BLaER1 (cell line): ENCODE data around the gene SRRM5.
"Not testable (repeated sequence)": the region's sequence is repeated elsewhere in the genome, so short reads cannot be mapped to it uniquely, and the experiment has no call there.

Source experiments
- H3K27ac ChIP-seq: shearing (Covaris generic); formaldehyde crosslinking; 2 replicates; pipeline ENCODE4 v1.8.1; 2022
- H3K27me3 ChIP-seq: shearing (Covaris generic); formaldehyde crosslinking; 2 replicates; pipeline ENCODE4 v1.8.1; 2022
- H3K36me3 ChIP-seq: shearing (Covaris generic); formaldehyde crosslinking; 2 replicates; pipeline ENCODE4 v1.8.1; 2022
- H3K4me1 ChIP-seq: shearing (Covaris generic); formaldehyde crosslinking; 2 replicates; pipeline ENCODE4 v1.8.1; 2022
- H3K4me2 ChIP-seq: shearing (Covaris generic); formaldehyde crosslinking; 2 replicates; pipeline ENCODE4 v1.8.1; 2022
- H3K4me3 ChIP-seq: shearing (Covaris generic); formaldehyde crosslinking; 2 replicates; pipeline ENCODE4 v1.8.1; 2022
- H3K9ac ChIP-seq: shearing (Covaris generic); formaldehyde crosslinking; 2 replicates; pipeline ENCODE4 v1.8.1; 2022
- H3K9me3 ChIP-seq: shearing (Covaris generic); formaldehyde crosslinking; 2 replicates; pipeline ENCODE4 v1.8.1; 2022
- H4K20me1 ChIP-seq: shearing (Covaris generic); formaldehyde crosslinking; 2 replicates; pipeline ENCODE4 v1.8.1; 2022
- Cebpa-rat ChIP-seq: shearing (Covaris generic); IDR thresholded peaks from 2 replicates; pipeline ENCODE4 v1.8.1; 2022

Gene SRRM5

GRCh38 chr19:43634872-43635560 lies 23.1 kb downstream of the SRRM5 start:
- H3K4me3 ChIP-seq: peak overlapping the region; percentile 38; the same call in 1 of the 2 replicates
- no peaks in the 10 kb centered on the region for H3K27me3 ChIP-seq
- peak overlapping the region; percentile 79 for H3K27ac ChIP-seq
- H3K4me1 ChIP-seq: peaks cover 53% of the 10 kb centered on the region
- H4K20me1 ChIP-seq: no peaks in the 10 kb centered on the region
- H3K9me3 ChIP-seq: no peaks in the 10 kb centered on the region
- peak overlapping the region; percentile 74 for H3K4me2 ChIP-seq
- peak overlapping the region; percentile 70 for H3K9ac ChIP-seq
- no peak for TF ChIP-seq Cebpa-rat
- 0 out of 2 replicates have a peak, but pooled peaks cover 10% of the 10 kb centered on the region for H3K36me3 ChIP-seq

- Histone ChIP-seq H3K4me3 (peak overlapping the region; percentile 38; the same call in 1 of the 2 replicates), H3K27ac (peak overlapping the region; percentile 79), H3K9ac (peak overlapping the region; percentile 70), H3K4me1 (peaks cover 58% of the 10 kb centered on the region), H3K4me2 (peak overlapping the region; percentile 74)
- not testable (repeated sequence) for H4K20me1 ChIP-seq, H3K9me3 ChIP-seq, H3K36me3 ChIP-seq, H3K27me3 ChIP-seq
These were observed 23.7 kb downstream of the SRRM5 start for GRCh38 chr19:43635561-43635940.

DNA sequence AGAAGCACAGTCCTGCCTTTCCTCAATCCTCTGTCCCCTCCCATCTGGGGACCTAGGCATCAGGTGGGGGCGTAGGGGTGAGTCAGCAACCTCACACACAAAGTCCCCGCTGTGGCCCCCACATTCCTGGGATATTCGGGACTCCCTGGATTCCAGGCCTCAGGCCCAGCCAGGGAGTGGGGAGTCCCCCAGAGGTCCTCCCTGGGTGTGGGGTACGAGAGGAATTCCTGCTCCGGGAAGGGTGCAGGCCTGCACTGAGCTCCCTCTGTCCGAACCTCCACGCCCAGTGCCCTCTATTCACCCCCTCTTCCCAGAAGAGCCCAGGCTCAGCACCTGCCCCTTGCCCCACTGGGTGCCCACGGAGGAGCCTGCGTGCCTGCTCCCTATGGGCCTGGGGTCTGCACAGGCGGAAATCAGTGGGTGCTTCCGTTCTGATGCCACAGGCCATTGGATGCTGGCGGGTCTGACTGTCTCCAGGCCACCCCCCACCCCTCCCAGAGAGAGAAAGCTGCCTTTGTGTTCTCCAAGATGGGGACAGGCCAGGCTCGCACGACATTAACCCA lies 24.3 kb downstream of the SRRM5 start:
- peaks cover 60% of the 10 kb centered on the region for H3K4me1 ChIP-seq
- peak overlapping the region; percentile 68 for H3K27ac ChIP-seq
- TF ChIP-seq Cebpa-rat: no peak
- peaks cover 3% of the 10 kb centered on the region; the same call in 1 of the 2 replicates for H3K27me3 ChIP-seq
- no peaks in the 10 kb centered on the region for H4K20me1 ChIP-seq
- 0 out of 2 replicates have a peak overlapping the region, but pooled peaks have one; percentile 38 for H3K4me3 ChIP-seq
- 0 out of 2 replicates have a peak, but pooled peaks cover 5% of the 10 kb centered on the region for H3K36me3 ChIP-seq
- H3K4me2 ChIP-seq: peak overlapping the region; percentile 74
- peak overlapping the region; percentile 34; the same call in 1 of the 2 replicates for H3K9ac ChIP-seq
- H3K9me3 ChIP-seq: no peaks in the 10 kb centered on the region

GRCh38 chr19:43638214-43638994 lies 26.5 kb downstream of the SRRM5 start:
- Histone ChIP-seq H3K27ac (no peak overlapping the region), H3K9me3 (no peaks in the 10 kb centered on the region), H3K9ac (peak overlapping the region; percentile 92), H3K36me3 (no peaks in the 10 kb centered on the region), H3K4me3 (peak overlapping the region; percentile 85), H4K20me1 (no peaks in the 10 kb centered on the region), H3K27me3 (peaks cover 3% of the 10 kb centered on the region; the same call in 1 of the 2 replicates), H3K4me1 (peaks cover 60% of the 10 kb centered on the region), H3K4me2 (peak overlapping the region; percentile 95)
- no peak for TF ChIP-seq Cebpa-rat

DNA sequence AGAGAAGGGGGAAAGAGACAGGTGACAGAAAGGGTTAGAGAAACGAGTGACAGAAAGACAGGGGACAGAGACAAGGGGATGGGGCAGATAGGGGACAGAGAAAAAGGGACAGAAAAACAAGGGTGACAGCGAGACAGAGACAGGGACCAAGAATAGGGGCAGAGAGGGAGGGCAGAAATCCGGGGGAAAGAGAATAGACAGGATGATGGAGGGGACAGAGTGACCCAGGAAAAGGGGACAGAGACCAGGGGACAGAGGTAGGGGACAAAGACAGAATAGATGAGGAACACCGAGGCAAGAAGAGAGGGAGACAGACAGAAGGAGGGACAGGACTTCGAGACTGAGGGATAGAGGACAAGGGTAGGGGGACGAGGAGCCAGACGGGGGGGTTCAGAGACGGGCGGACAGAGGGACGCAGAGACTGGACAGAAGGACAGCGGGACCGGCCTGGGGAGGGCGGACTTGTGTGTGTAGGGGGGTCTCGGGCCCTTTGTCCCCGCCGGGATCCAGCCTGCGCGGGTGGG lies 27.2 kb downstream of the SRRM5 start:
- Histone ChIP-seq H4K20me1 (no peaks in the 10 kb centered on the region), H3K27me3 (peaks cover 3% of the 10 kb centered on the region; the same call in 1 of the 2 replicates), H3K27ac (peak overlapping the region; percentile 90), H3K9ac (peak overlapping the region; percentile 92), H3K9me3 (no peaks in the 10 kb centered on the region), H3K4me1 (peaks cover 60% of the 10 kb centered on the region), H3K36me3 (no peaks in the 10 kb centered on the region), H3K4me3 (peak overlapping the region; percentile 85), H3K4me2 (peak overlapping the region; percentile 95)
- TF ChIP-seq Cebpa-rat: no peak

- H4K20me1 ChIP-seq: no peaks in the 10 kb centered on the region
- H3K4me3 ChIP-seq: peak within 1 kb of the TSS; percentile 85
- no peak for TF ChIP-seq Cebpa-rat
- H3K27me3 ChIP-seq: peaks cover 3% of the 10 kb centered on the region; the same call in 1 of the 2 replicates
- H3K9ac ChIP-seq: peak within 1 kb of the TSS; percentile 92
- no peaks in the 10 kb centered on the region for H3K36me3 ChIP-seq
- H3K4me2 ChIP-seq: peak within 1 kb of the TSS; percentile 96
- peaks cover 53% of the 10 kb centered on the region for H3K4me1 ChIP-seq
- peak within 1 kb of the TSS; percentile 90 for H3K27ac ChIP-seq
- no peaks in the 10 kb centered on the region for H3K9me3 ChIP-seq
These were observed 27.9 kb downstream of the SRRM5 start, which contains the start of gene CADM4 for GRCh38 chr19:43639519-43640423. CADM4 (minus strand) TSS chr19:43639850; CDS start chr19:43639790, 60 bp downstream.

- Histone ChIP-seq H3K4me1 (peaks cover 47% of the 10 kb centered on the region), H3K27ac (0 out of 2 replicates have a peak overlapping the region, but pooled peaks have one; percentile 49), H3K4me2 (peak overlapping the region; percentile 96), H3K36me3 (no peaks in the 10 kb centered on the region), H3K27me3 (peaks cover 3% of the 10 kb centered on the region; the same call in 1 of the 2 replicates), H3K4me3 (peak overlapping the region; percentile 85), H4K20me1 (no peaks in the 10 kb centered on the region), H3K9me3 (no peaks in the 10 kb centered on the region), H3K9ac (peak overlapping the region; percentile 65; the same call in 1 of the 2 replicates)
- TF ChIP-seq Cebpa-rat: no peak
These were observed 28.5 kb downstream of the SRRM5 start for GRCh38 chr19:43640424-43640757.

GRCh38 chr19:43641333-43641732 lies 29.4 kb downstream of the SRRM5 start:
- no peak overlapping the region for H3K4me2 ChIP-seq
- TF ChIP-seq Cebpa-rat: no peak
- no peak overlapping the region for H3K4me3 ChIP-seq
- no peaks in the 10 kb centered on the region for H3K9me3 ChIP-seq
- H4K20me1 ChIP-seq: no peaks in the 10 kb centered on the region
- peaks cover 3% of the 10 kb centered on the region; the same call in 1 of the 2 replicates for H3K27me3 ChIP-seq
- peaks cover 7% of the 10 kb centered on the region for H3K36me3 ChIP-seq
- H3K9ac ChIP-seq: no peak overlapping the region
- peaks cover 37% of the 10 kb centered on the region for H3K4me1 ChIP-seq
- H3K27ac ChIP-seq: no peak overlapping the region

DNA sequence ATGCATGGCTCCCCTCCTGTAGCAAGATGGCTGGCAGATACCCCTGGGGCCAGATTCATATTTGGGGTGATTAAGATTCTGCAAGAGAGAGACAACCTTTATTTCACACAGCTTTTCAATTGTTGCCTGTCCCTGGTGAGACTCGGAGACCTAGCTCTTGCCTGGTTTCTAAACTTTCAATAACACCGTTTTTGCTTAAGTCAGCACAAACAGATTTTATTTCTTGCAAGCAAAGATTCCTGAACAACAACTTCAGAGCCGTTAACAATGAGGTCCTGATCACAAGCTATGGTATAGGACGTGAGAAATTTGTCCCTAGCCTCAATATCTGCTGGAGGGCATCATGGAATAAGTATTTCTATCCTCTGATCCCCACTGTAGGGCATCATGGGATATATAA lies 30.6 kb downstream of the SRRM5 start:
- Histone ChIP-seq H3K9me3 (no peaks in the 10 kb centered on the region), H3K4me1 (peaks cover 26% of the 10 kb centered on the region), H3K36me3 (peaks cover 19% of the 10 kb centered on the region), H4K20me1 (no peaks in the 10 kb centered on the region), H3K27me3 (peaks cover 3% of the 10 kb centered on the region; the same call in 1 of the 2 replicates), H3K4me2 (no peak overlapping the region), H3K4me3 (no peak overlapping the region), H3K27ac (no peak overlapping the region), H3K9ac (no peak overlapping the region)
- no peak for TF ChIP-seq Cebpa-rat
